IPS-15b (cell line): ENCODE data around the gene RGL4.
"Not testable (repeated sequence)": the region's sequence is repeated elsewhere in the genome, so short reads cannot be mapped to it uniquely, and the experiment has no call there.

Experiments used
- H3K27me3 ChIP-seq: one replicate; pipeline ENCODE4 v1.6.1; 2013; ENCODE audit warnings: low read length; ENCODE audit not compliant: control insufficient read depth, insufficient read depth
- H3K36me3 ChIP-seq: one replicate; pipeline ENCODE4 v1.6.1; 2013; ENCODE audit warnings: low read length; ENCODE audit not compliant: control insufficient read depth, insufficient read depth
- H3K4me1 ChIP-seq: one replicate; pipeline ENCODE4 v1.6.1; 2013; ENCODE audit warnings: mild to moderate bottlenecking, low read length; ENCODE audit not compliant: control insufficient read depth, insufficient read depth
- H3K4me3 ChIP-seq: one replicate; pipeline ENCODE4 v1.5.1; 2013; ENCODE audit warnings: low read depth, low read length
- H3K9ac ChIP-seq: one replicate; pipeline ENCODE4 v1.6.1; 2013; ENCODE audit warnings: low read depth, mild to moderate bottlenecking, low read length
- H3K9me3 ChIP-seq: one replicate; pipeline ENCODE4 v1.6.1; 2013; ENCODE audit warnings: mild to moderate bottlenecking, low read length; ENCODE audit not compliant: control insufficient read depth, insufficient read depth

Gene RGL4

GRCh38 chr22:23722724-23723123, 31.9 kb downstream of the RGL4 start:
- no peaks in the 10 kb centered on the region for H3K36me3 ChIP-seq
- no peaks in the 10 kb centered on the region for H3K9me3 ChIP-seq
- no peak overlapping the region for H3K4me3 ChIP-seq
- no peaks in the 10 kb centered on the region for H3K27me3 ChIP-seq
- H3K4me1 ChIP-seq = no peaks in the 10 kb centered on the region
- no peak overlapping the region for H3K9ac ChIP-seq

DNA sequence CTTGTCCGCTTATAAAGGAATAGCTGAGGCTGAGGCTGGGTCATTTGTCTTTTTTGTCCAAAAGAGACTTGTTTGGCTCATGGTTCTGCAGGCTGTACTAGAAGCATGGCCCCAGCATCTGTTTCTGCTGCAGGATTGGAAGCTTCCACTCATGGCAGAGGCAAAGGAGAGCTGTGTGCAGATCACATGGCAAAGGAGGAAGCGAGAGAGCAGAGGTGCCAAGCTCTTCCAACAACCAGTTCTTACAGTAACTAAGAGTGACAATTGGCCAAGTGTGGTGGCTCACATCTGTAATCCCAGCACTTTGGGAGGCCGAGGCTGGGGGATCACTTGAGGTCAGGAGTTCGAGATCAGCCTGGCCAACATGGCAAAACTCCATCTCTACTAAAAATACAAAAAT, 37.3 kb downstream of the RGL4 start:
- not testable (repeated sequence) for H3K4me3 ChIP-seq, H3K9ac ChIP-seq, H3K36me3 ChIP-seq, H3K27me3 ChIP-seq, H3K9me3 ChIP-seq, H3K4me1 ChIP-seq

DNA sequence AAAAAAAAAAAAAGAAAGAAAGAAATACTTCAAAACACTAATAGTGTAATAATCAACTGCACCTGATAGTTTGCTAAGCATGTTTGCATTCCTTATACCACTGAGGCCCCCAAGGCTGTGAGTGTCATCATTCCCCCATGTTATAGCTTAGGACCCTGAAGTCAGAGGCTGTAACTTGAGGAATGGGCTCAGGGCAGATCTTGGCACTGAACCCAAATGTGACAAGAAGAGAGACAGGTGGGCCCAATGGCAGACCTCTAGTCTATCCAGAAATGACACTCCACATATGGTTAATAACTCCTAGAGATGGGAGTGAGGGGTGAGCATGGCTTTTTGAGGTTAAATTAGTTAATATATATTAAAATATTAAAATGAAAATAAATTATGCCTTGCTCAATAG, 46.9 kb downstream of the RGL4 start:
- H3K27me3 ChIP-seq = no peaks in the 10 kb centered on the region
- no peak overlapping the region for H3K9ac ChIP-seq
- no peaks in the 10 kb centered on the region for H3K9me3 ChIP-seq
- no peaks in the 10 kb centered on the region for H3K36me3 ChIP-seq
- H3K4me3 ChIP-seq = no peak overlapping the region
- no peaks in the 10 kb centered on the region for H3K4me1 ChIP-seq

DNA sequence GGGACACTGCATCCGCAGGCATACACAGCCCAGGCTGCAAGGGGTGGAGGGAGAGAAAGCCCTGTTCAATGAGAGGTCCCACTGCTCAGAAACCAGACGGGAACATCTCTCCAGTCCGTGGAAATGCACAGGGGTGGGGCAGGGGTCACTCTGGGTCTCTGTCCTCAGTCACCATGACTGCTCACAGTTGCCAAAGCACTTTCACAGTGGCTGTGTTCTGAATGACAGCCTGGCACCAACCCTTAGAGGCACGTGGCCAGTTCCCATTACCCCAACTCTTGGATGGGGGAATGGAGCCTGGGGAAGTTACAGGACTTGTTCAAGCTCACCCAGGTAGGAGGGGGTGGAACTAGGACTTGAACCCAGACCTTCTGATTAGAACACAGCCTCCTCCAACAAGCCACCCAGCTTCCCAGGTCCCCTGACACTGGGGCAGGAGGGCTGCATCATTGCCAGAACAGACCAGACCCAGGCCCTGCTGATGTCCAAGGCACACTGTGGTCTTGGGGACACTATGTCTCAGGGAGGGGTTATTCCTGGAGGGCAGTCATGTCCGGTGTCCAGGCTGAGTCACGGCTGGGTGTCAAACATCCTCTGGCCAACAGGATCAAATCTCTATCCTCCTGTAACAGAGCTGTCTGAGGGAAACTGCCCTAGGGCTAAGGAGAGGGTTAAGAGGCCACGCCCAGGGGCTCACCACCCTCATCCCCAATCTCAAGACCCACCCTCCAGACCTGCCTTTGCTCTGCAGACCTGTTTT, 51.9 kb downstream of the RGL4 start:
- H3K9me3 ChIP-seq = no peaks in the 10 kb centered on the region
- no peaks in the 10 kb centered on the region for H3K4me1 ChIP-seq
- H3K36me3 ChIP-seq = peaks cover 13% of the 10 kb centered on the region
- no peaks in the 10 kb centered on the region for H3K27me3 ChIP-seq
- H3K4me3 ChIP-seq = no peak overlapping the region
- no peak overlapping the region for H3K9ac ChIP-seq

GRCh38 chr22:23743303-23743705, 52.5 kb downstream of the RGL4 start:
- Histone ChIP-seq H3K9ac (no peak overlapping the region), H3K4me1 (no peaks in the 10 kb centered on the region), H3K4me3 (no peak overlapping the region), H3K27me3 (no peaks in the 10 kb centered on the region), H3K9me3 (no peaks in the 10 kb centered on the region), H3K36me3 (peaks cover 13% of the 10 kb centered on the region)

DNA sequence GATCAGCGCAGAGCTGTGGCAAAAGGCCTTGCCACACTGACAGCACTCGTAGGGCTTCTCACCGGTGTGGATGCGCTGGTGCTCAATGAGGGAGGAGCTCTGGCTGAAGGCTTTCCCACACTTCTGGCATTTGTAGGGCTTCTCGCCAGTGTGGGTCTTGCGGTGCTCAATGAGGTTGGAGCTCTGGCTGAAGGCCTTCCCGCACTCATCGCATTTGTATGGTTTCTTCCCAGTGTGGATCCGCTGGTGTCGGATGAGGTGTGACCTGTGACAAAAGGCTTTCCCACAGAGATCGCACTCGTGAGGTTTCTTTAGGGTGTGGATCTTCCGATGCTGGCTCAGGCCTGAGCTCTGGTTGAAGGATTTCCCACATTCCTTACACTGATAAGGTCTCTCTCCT, 53.2 kb downstream of the RGL4 start:
- H3K27me3 ChIP-seq = no peaks in the 10 kb centered on the region
- H3K36me3 ChIP-seq = peaks cover 13% of the 10 kb centered on the region
- no peaks in the 10 kb centered on the region for H3K9me3 ChIP-seq
- no peaks in the 10 kb centered on the region for H3K4me1 ChIP-seq
- no peak overlapping the region for H3K9ac ChIP-seq
- no peak overlapping the region for H3K4me3 ChIP-seq

GRCh38 chr22:23744485-23744884, 53.7 kb downstream of the RGL4 start:
- Histone ChIP-seq H3K4me3 (no peak overlapping the region), H3K36me3 (peaks cover 13% of the 10 kb centered on the region)

DNA sequence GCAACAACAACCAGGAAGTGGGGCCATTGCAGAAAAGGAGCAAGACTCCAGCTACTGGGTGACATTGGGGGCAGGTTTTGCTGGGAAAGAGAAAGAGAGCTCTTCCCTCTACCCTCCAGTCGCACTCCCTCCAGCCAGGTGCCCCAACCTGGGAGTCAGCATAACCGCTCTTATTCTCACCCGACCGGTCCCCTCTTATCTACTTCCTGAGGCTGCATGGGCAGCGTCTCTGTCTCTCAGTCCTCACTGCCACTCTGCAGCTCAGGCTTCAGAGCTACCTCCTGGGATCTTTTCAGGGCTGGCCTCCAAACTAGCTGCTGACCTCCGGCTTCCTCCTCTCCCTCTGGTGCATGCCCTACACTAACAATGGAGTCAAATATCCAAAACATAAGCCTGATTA, 55.0 kb downstream of the RGL4 start:
- Histone ChIP-seq H3K27me3 (no peaks in the 10 kb centered on the region), H3K4me3 (no peak overlapping the region), H3K9ac (no peak overlapping the region), H3K4me1 (no peaks in the 10 kb centered on the region), H3K36me3 (peaks cover 13% of the 10 kb centered on the region), H3K9me3 (no peaks in the 10 kb centered on the region)

More at GRCh38 chr22:23744485-23744884, 53.7 kb downstream of the RGL4 start:
- no peaks in the 10 kb centered on the region for H3K9me3 ChIP-seq
- no peaks in the 10 kb centered on the region for H3K4me1 ChIP-seq
- no peak overlapping the region for H3K9ac ChIP-seq
- no peaks in the 10 kb centered on the region for H3K27me3 ChIP-seq
